Activated naive CD4-positive, alpha-beta T cell treated with anti-CD3 and anti-CD28 coated beads, Interleukin-2, amount 50 U/mL, for 24 hours (primary cell): ENCODE measurements around the gene KRTAP5-7.
"Not testable (repeated sequence)": the region's sequence is repeated elsewhere in the genome, so short reads cannot be mapped to it uniquely, and the experiment has no call there.

Experiments used
- H3K27ac Mint-ChIP-seq: one replicate; pipeline ENCODE4 v1.8.0; 2021; ENCODE audit warnings: mild to moderate bottlenecking, mixed read lengths
- H3K27me3 Mint-ChIP-seq: one replicate; pipeline ENCODE4 v1.8.0; 2021; ENCODE audit warnings: mixed read lengths
- H3K36me3 Mint-ChIP-seq: one replicate; pipeline ENCODE4 v1.8.0; 2021; ENCODE audit warnings: mixed read lengths
- H3K4me1 Mint-ChIP-seq: one replicate; pipeline ENCODE4 v1.8.0; 2021; ENCODE audit warnings: mixed read lengths
- H3K4me3 Mint-ChIP-seq: one replicate; pipeline ENCODE4 v1.8.0; 2021; ENCODE audit warnings: mild to moderate bottlenecking, mixed read lengths
- H3K9me3 Mint-ChIP-seq: one replicate; pipeline ENCODE4 v1.8.0; 2021; ENCODE audit warnings: mixed read lengths

Gene KRTAP5-7

GRCh38 chr11:71539017-71539416 lies 11.9 kb downstream of the KRTAP5-7 start:
- Mint-ChIP-seq H3K27me3 (peaks cover 6% of the 10 kb centered on the region), H3K9me3 (peaks cover 5% of the 10 kb centered on the region), H3K36me3 (no peaks in the 10 kb centered on the region), H3K4me3 (no peak overlapping the region), H3K4me1 (no peaks in the 10 kb centered on the region), H3K27ac (no peak overlapping the region)

DNA sequence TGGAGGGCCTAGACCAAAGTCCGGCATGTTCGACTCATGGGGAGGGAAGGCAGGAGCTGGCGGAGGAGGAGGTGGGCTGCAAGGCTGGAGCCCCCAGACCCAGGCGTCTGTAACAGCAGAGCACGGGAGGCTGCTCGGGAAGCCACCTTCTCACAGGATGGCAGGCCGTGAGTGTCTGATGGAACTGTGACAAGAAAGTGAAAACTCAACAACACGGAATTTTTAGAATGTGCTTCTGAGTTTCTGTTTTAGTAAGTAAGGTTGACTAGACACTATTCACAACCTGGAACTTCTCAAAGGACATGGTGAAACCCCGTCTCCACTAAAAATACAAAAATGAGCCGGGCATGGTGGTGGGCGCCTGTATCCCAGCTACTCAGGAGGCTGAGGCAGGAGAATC lies 12.9 kb downstream of the KRTAP5-7 start:
- not testable (repeated sequence) for H3K4me1 Mint-ChIP-seq, H3K36me3 Mint-ChIP-seq, H3K9me3 Mint-ChIP-seq, H3K4me3 Mint-ChIP-seq, H3K27me3 Mint-ChIP-seq, H3K27ac Mint-ChIP-seq

DNA sequence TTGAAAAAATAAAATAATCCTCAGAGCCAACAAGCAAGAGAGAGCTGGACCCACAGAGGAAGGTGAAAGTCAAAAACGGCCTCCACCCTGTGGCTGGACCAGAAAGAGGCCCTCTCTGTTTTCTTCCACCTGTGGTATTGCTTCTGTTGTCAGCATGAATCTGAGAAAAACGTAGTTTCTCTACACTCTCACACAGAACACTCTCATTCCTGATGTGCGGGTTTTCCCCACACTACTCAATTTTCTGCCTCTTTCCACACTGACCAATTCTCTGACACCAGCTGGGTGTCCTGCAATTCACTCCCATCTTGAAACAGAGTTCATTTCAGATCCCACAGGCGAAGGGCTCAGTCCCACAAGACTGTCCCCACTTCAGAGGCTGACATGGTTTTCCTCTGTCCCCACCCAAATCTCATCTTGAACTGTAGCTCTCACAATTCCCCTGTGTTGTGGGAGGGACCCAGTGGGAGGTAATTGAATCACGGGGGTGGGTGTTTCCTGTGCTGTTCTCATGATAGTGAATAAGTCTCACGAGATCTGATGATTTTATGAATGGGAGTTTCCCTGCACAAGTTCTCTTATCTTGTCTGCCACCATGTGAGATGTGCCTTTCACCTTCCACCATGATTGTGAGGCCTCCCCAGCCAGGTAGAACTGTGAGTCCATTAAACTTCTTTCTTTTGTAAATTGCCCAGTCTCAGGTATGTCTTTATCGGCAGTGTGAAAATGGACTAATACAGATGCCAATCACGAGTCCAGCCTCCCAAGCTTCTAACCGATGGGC lies 13.6 kb downstream of the KRTAP5-7 start:
- H3K36me3 Mint-ChIP-seq, H3K27me3 Mint-ChIP-seq, H3K9me3 Mint-ChIP-seq, H3K4me3 Mint-ChIP-seq, H3K27ac Mint-ChIP-seq, H3K4me1 Mint-ChIP-seq: not testable (repeated sequence)

DNA sequence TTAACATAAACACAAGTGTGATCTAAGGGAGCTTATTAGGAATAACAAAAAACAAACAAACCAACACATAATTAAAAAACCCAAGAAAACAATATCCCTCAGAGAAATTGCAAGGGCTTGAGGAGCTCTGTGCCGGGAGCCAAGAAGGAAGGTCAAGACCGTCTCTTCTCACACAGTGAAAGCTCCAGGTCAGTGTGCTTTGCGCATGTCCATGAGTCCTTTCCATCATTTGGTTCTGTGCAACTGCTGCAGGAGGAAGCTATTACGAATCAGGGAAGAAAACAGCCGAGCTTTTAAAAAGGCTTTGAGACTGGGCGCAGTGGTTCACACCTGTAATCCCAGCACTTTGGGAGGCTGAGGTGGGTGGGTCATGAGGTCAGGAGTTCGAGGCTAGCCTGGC lies 15.3 kb downstream of the KRTAP5-7 start:
- Mint-ChIP-seq H3K27ac (no peak overlapping the region), H3K36me3 (no peaks in the 10 kb centered on the region), H3K4me3 (no peak overlapping the region), H3K9me3 (peaks cover 5% of the 10 kb centered on the region), H3K4me1 (no peaks in the 10 kb centered on the region), H3K27me3 (peaks cover 11% of the 10 kb centered on the region)

- H3K4me1 Mint-ChIP-seq = no peaks in the 10 kb centered on the region
- peaks cover 14% of the 10 kb centered on the region for H3K27me3 Mint-ChIP-seq
- peaks cover 5% of the 10 kb centered on the region for H3K9me3 Mint-ChIP-seq
- H3K36me3 Mint-ChIP-seq = no peaks in the 10 kb centered on the region
- no peak overlapping the region for H3K27ac Mint-ChIP-seq
- no peak overlapping the region for H3K4me3 Mint-ChIP-seq
These were observed 16.1 kb downstream of the KRTAP5-7 start for GRCh38 chr11:71542879-71543777.

DNA sequence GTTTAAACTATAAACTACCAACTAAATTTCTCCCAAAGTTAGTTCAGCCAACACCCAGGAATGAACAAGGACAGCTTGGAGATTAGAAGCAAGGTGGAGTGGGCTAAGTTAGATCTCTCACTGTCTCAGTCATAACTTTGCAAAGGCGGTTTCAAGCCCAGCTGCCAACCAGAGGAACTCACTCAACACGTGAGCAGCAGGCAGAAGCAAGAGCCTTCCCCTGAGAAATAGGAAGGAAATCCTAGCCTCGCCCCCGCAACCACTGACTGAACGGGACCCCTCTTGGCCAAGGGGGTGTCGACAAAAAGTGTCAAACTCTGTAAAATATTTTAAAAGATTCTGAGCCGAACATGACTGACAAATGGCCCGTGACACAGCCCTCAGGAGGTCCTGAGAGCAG lies 16.8 kb downstream of the KRTAP5-7 start:
- H3K4me3 Mint-ChIP-seq = no peak overlapping the region
- H3K9me3 Mint-ChIP-seq = peaks cover 5% of the 10 kb centered on the region
- H3K4me1 Mint-ChIP-seq = no peaks in the 10 kb centered on the region
- H3K27me3 Mint-ChIP-seq = peaks cover 13% of the 10 kb centered on the region
- no peaks in the 10 kb centered on the region for H3K36me3 Mint-ChIP-seq
- H3K27ac Mint-ChIP-seq = no peak overlapping the region

DNA sequence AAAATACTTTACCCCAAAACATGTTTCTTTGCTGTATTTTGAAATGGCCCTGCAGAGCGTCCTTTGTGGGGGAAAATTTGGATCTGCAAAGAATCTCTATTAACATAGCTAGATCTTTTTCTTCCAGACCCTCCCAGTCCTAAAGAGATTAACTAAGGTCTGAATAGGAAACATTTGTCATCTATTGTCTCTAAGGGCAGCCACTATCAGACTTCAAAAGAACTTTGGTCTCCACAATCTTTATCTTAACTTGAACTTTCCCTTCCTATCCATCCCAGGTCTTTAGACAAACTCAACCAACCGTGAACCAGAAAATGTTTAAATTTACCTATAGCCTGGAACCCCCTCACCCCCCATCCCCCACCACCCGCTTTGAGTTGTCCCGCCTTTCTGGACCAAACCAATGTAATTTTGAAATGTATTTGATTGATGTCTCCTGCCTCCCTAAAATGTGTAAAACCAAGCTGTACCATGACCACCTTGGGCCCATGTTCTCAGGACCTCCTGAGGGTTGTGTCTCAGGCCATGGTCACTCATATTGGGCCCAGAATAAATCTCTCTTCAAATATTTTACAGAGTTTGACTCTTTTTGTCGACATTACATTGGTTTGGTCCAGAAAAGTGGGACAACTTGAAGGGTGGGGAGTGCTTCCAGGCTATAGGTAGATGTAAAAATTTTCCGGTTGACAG lies 17.6 kb downstream of the KRTAP5-7 start:
- peaks cover under 1% of the 10 kb centered on the region for H3K9me3 Mint-ChIP-seq
- H3K27ac Mint-ChIP-seq = no peak overlapping the region
- peaks cover 16% of the 10 kb centered on the region for H3K27me3 Mint-ChIP-seq
- H3K36me3 Mint-ChIP-seq = no peaks in the 10 kb centered on the region
- H3K4me1 Mint-ChIP-seq = no peaks in the 10 kb centered on the region
- H3K4me3 Mint-ChIP-seq = no peak overlapping the region

DNA sequence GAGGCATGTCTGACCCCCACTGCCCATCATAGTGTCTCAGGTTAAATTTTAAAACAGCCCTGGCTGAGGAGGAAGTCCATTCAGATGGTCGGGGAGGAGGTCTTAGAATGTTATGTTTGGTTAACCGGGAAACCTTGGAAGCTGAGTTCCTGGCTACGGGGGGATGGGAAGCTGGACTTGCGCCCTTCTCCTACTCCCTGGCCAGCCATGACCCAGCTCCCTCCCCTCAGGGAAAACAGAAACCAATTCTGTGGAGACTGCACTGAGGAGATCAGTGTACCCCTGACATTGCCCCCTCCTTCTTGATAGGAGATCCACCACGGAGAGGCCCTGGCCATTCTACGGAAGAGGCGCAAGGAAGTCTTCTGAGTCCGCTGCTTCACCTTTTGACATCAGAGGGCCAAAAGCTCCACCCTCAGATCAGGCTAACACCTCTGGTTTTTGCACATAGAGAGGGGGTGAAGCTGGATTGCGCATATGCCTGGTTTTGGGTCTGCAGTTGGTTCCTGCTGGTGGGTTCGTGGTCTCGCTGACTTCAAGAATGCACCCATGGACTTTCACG lies 18.4 kb downstream of the KRTAP5-7 start:
- H3K9me3 Mint-ChIP-seq = no peaks in the 10 kb centered on the region
- H3K27me3 Mint-ChIP-seq = peaks cover 17% of the 10 kb centered on the region
- no peak overlapping the region for H3K4me3 Mint-ChIP-seq
- H3K4me1 Mint-ChIP-seq = no peaks in the 10 kb centered on the region
- H3K27ac Mint-ChIP-seq = no peak overlapping the region
- no peaks in the 10 kb centered on the region for H3K36me3 Mint-ChIP-seq

- no peak within 1 kb of the TSS for H3K27ac Mint-ChIP-seq
- no peaks in the 10 kb centered on the region for H3K4me1 Mint-ChIP-seq
- no peaks in the 10 kb centered on the region for H3K9me3 Mint-ChIP-seq
- H3K4me3 Mint-ChIP-seq = no peak within 1 kb of the TSS
- no peaks in the 10 kb centered on the region for H3K36me3 Mint-ChIP-seq
- H3K27me3 Mint-ChIP-seq = peaks cover 13% of the 10 kb centered on the region
These were observed 21.1 kb downstream of the KRTAP5-7 start, which contains the start of gene KRTAP5-9 for GRCh38 chr11:71548120-71548519. KRTAP5-9 (plus strand) TSS chr11:71548420; CDS start chr11:71548658, 238 bp downstream.

GRCh38 chr11:71548716-71549151 lies 21.7 kb downstream of the KRTAP5-7 start:
- Mint-ChIP-seq H3K27ac (no peak overlapping the region), H3K4me1 (no peaks in the 10 kb centered on the region), H3K36me3 (no peaks in the 10 kb centered on the region), H3K9me3 (no peaks in the 10 kb centered on the region), H3K27me3 (peaks cover 13% of the 10 kb centered on the region), H3K4me3 (no peak overlapping the region)

- Mint-ChIP-seq H3K4me3 (no peak overlapping the region), H3K27ac (no peak overlapping the region), H3K9me3 (no peaks in the 10 kb centered on the region), H3K27me3 (peaks cover 10% of the 10 kb centered on the region), H3K4me1 (no peaks in the 10 kb centered on the region), H3K36me3 (no peaks in the 10 kb centered on the region)
These were observed 24.6 kb downstream of the KRTAP5-7 start for GRCh38 chr11:71551711-71552110.

DNA sequence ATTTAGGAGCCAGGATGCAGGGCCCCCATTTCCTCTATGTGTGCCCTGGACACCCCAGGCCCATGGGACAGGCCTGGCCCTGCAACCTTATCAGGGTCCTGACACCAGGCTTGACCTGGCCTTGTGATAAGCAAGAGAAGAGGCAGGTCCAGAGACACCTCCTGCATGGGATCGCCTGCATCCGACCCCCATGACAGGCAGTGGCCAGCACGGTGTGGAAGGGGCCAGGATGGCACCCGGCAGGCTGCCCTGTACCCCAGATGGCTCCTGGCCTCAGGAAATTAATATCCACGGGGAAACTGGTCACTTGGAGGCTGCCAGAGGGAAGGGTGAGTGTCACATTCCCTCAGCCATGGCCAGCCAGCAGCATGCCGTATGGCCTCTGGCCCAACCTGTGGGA lies 27.9 kb downstream of the KRTAP5-7 start:
- Mint-ChIP-seq H3K36me3 (no peaks in the 10 kb centered on the region), H3K9me3 (no peaks in the 10 kb centered on the region), H3K4me3 (no peak overlapping the region), H3K27me3 (peaks cover 5% of the 10 kb centered on the region), H3K4me1 (no peaks in the 10 kb centered on the region), H3K27ac (no peak overlapping the region)

GRCh38 chr11:71555508-71555907 lies 28.4 kb downstream of the KRTAP5-7 start:
- Mint-ChIP-seq H3K9me3 (no peaks in the 10 kb centered on the region), H3K27ac (no peak overlapping the region), H3K36me3 (no peaks in the 10 kb centered on the region), H3K4me1 (no peaks in the 10 kb centered on the region), H3K4me3 (no peak overlapping the region), H3K27me3 (peaks cover 6% of the 10 kb centered on the region)

DNA sequence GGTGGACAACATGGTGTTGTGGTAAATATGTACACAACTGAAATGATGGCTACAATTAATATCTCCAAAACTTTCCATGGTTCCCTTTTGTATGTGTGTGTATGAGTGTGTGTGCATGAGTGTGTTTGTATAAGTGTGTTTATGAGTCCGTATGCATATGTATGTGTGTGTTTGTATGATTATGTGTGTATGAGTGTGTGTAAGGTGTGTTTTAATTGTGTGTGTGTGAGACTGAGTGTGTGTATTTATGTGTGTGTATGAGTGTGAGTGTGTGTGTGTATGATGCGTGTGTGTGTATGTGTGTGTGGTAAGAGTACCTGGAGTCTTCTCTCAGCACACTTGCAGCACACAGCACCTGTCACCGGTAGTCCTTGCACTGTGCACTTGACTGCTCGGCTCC lies 29.0 kb downstream of the KRTAP5-7 start:
- H3K9me3 Mint-ChIP-seq = no peaks in the 10 kb centered on the region

DNA sequence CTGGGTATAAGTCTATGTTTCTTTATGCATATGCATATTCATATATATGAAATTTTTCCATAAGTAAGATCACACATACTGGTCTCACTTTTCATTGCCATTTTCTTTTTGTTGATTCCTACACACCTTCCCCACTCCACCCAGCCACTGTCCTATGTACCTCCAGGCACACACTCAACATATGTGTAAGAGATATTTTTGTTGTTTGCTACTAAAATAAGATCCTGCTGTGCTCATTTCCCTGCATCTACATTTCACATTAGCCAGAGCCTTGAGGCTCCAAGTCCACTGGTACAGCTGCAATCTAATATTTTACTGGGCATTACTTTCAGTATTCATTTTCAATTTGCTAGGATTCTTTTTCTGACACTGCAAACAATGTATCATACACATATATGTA lies 30.2 kb downstream of the KRTAP5-7 start:
- Mint-ChIP-seq H3K9me3 (no peaks in the 10 kb centered on the region), H3K27ac (no peak overlapping the region), H3K27me3 (peaks cover 16% of the 10 kb centered on the region), H3K4me3 (no peak overlapping the region), H3K36me3 (no peaks in the 10 kb centered on the region), H3K4me1 (no peaks in the 10 kb centered on the region)

More for the DNA sequence above, 29.0 kb downstream of the KRTAP5-7 start:
- H3K27ac Mint-ChIP-seq = no peak overlapping the region
- H3K4me1 Mint-ChIP-seq = no peaks in the 10 kb centered on the region
- H3K4me3 Mint-ChIP-seq = no peak overlapping the region
- peaks cover 8% of the 10 kb centered on the region for H3K27me3 Mint-ChIP-seq
- no peaks in the 10 kb centered on the region for H3K36me3 Mint-ChIP-seq
